ENCODE data around the gene LRRC8E.

LRRC8E gene

GRCh38 chr19:7869910-7870511 lies 18.3 kb upstream of the LRRC8E start:
- DNase-seq (ENCODE audit: extremely low read depth, low read depth) = no peak
- TF ChIP-seq, protein P1, sequence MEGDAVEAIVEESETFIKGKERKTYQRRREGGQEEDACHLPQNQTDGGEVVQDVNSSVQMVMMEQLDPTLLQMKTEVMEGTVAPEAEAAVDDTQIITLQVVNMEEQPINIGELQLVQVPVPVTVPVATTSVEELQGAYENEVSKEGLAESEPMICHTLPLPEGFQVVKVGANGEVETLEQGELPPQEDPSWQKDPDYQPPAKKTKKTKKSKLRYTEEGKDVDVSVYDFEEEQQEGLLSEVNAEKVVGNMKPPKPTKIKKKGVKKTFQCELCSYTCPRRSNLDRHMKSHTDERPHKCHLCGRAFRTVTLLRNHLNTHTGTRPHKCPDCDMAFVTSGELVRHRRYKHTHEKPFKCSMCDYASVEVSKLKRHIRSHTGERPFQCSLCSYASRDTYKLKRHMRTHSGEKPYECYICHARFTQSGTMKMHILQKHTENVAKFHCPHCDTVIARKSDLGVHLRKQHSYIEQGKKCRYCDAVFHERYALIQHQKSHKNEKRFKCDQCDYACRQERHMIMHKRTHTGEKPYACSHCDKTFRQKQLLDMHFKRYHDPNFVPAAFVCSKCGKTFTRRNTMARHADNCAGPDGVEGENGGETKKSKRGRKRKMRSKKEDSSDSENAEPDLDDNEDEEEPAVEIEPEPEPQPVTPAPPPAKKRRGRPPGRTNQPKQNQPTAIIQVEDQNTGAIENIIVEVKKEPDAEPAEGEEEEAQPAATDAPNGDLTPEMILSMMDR (IDR thresholded peaks at IDR 0.05; ENCODE audit: low read depth, low read length) = no peak

- TF ChIP-seq, protein P1 (IDR thresholded peaks at IDR 0.05; ENCODE audit: low read depth, low read length) = no peak
Observed at GRCh38 chr19:7870571-7871436, 17.5 kb upstream of the LRRC8E start.

DNA sequence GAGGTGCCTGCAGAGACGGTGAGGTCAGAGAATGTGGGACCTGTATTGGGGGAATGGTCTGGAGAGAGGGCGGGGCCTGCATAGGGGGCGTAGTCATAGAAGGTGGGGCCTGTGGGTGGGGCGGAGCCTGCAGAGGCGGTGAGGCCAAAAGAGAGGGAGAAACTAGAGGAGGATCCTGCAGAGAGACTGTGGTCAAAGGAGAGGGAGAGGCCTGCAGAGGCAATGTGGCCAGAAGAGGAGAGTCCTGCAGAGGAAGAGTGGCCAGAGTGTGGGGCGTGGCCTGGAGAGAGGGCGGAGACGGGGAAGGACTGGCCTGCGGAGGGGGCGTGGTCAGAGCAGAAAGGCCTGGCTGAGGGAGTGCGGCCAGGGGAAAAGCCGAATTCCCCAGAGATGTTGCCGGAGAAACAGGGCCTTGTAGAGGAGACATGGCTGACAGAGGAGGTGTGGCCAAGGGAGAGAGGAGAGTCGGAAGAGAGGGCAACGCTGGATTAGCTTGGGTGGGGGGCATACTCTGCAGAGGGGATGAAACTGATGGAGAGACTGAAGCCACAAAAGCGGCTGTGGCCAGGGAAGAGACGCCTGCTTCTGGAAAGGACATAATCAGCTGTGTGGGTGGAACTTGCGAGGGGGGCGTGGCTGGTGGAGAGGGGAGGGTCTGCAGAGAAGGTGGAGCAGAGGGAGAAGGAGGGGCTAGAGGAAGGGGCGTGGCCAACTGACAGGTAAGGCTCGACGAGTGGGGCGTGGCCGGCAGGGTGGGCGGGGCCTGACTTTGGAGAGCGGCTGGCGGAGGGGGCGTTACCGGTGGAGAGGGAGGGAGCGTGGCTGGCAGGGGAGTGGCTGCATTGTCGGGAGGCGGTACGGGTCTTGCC lies 16.6 kb upstream of the LRRC8E start:
- TF ChIP-seq, protein P1 (IDR thresholded peaks at IDR 0.05; ENCODE audit: low read depth, low read length) = no peak
- DNase-seq (ENCODE audit: extremely low read depth, low read depth) = peak; percentile 60

More at GRCh38 chr19:7870571-7871436, 17.5 kb upstream of the LRRC8E start:
- DNase-seq (ENCODE audit: extremely low read depth, low read depth) = no peak

- no peak for DNase-seq (ENCODE audit: extremely low read depth, low read depth)
- TF ChIP-seq, protein P1 (IDR thresholded peaks at IDR 0.05; ENCODE audit: low read depth, low read length) = no peak
Observed at GRCh38 chr19:7872306-7873204, 15.8 kb upstream of the LRRC8E start.

DNA sequence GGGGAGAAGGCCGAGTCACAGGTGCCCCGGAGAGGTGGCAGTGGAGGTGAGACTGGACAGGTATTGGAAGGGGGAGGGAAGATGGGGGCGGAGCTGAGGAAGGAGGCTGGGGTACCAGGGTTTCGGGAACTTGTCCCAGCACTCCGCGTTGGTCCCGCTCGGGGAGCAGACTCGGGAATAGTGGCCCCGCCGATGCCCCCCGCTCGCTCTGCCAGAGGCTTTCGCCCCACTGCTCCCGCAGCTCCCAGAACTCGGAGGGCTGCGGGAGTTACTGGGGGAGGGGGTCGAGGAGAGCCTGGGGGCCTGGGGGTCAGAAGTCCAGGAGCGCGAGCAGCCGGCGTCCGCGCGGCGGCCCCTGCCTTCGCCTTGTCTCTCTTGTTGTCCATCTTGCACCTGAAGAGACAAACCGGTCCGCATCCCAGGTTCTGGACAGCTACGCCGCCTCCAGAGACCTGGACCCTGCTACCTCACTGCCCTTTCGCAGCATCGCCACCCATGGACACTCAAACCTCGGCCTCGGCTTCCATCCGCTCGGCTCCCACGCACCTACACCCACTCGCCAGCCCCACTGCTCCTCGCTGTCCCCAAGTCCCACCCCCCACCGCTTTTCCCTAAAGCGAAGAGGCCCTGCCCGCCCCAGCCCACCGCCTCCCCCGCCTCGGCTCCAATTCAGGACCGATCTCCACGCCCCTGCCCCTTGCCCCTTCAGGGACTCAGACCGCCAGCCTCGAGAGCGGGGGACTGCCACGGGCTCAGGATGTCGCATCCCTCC lies 14.8 kb upstream of the LRRC8E start:
- TF ChIP-seq, protein P1 (IDR thresholded peaks at IDR 0.05; ENCODE audit: low read depth, low read length) = no peak
- no peak for DNase-seq (ENCODE audit: extremely low read depth, low read depth)

Data from AG09319 (cell line).